Measurements from ENCODE around the gene PPP1R11.

GRCh38 chr6:30063315-30063714 is 3.7 kb upstream of the PPP1R11 start:
- TF ChIP-seq TAF1 (IDR thresholded peaks at IDR 0.05; ENCODE audit: borderline replicate concordance, insufficient read depth, low read length): no peak
- TF ChIP-seq SIN3A (IDR thresholded peaks at IDR 0.05; ENCODE audit: borderline replicate concordance, insufficient read depth, low read length): no peak
- no peak for TF ChIP-seq POLR2AphosphoS5 (IDR thresholded peaks at IDR 0.05; ENCODE audit: low read depth, low read length)

Measured in PFSK-1 (cell line).